HG03378 (cell line): ENCODE results near the gene PAQR5.
"Not testable (repeated sequence)": the region's sequence is repeated elsewhere in the genome, so short reads cannot be mapped to it uniquely, and the experiment has no call there.

Experiments
- ATAC-seq: cut with Tn5 transposase; IDR thresholded peaks from one replicate; pipeline ENCODE4 v1.9.1; 2021; ENCODE audit warnings: mild to moderate bottlenecking, moderate library complexity; ENCODE audit not compliant: unreplicated experiment

Gene PAQR5

DNA sequence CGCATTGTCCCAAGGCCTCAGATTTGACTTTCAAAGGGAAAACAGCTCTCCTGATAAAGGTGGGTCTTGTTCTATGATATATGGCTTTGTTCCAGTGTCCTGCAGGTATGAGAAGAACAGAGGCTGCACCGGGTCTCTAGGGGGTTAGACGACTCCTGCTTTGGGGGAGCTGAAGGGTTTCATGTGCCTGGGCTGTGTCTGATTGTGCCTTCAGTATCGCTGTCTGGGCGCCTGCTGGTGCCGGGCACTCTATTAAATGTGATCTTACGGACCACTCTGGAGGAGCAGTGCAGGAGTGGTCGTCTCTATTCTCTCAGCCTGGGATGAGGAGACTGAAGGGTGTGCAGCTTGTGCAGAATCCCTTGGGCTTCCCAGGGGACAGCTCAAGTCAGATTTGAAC lies 16.0 kb downstream of the PAQR5 start:
- ATAC-seq: no peak

DNA sequence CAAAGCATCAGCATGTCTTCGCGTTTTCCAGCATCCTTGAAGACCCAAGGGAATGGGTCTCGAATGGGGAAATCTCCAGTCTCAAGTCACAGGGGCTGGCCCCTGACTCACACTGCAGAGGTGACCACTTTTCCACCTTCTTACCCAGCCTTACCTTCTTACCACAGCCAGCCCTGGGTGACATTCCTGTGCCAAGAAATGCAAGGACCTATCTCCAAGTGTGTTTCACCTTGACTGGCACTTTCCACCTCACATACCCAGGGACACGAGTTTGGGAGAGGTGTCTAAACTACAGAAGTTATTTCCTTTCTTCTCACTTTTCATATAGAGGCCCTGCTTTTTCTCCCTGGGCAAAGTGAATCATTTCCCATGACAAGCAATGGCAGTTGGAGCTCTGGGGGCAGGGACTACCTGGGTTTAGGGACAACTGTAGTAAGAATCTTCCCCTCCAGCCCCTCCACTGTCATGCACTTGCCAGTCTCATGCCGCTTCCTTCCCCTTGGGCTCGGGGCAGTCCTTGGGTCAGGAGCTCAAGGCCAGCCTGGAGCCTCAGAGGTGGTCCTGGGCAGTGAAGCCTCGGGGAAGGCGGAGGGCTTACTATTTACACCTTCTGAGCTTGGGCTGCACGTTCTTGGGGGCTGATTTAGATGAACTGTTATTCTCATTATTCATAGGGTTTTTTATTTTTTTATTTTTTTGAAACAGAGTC lies 16.8 kb downstream of the PAQR5 start:
- ATAC-seq: no peak

DNA sequence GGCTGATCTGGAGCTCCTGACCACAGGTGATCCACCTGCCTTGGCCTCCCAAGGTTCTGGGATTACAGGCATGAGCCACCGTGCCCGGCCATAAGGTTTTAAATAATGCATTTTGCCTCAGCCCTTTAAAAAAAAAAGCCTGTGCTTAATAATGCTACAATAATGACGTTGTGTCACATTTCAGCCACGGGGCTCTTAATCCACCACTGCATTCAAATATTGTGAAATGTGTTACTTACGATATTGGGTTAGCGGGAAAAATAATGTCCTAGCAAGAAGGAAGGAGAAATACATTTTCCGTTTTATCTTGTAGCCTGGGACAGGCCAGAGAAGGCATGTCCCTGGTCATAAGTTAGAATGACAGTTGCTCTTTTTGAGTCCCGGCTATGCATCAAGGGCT lies 17.6 kb downstream of the PAQR5 start:
- ATAC-seq: no peak

DNA sequence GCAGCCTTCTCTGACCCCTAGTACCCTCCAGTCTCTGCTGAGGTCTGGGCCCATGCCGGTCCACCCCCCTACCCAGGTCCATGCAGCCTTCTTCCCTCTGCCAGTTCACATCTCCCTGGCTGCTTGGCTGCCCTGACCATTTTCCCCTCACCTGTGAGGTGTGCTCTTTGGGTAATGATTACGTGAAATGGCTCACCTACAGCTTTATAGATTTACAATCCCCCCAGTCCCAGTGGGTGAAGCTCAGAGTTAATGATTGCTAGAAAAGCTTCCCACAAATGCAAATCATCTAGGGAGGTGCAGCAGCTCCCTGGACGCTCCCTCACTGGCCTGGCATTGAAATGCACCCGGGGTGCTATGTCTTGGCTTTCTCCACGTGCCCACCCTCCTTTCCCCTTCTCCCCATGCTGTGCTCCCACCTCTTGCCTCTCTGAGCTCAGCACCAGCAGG lies 18.7 kb downstream of the PAQR5 start:
- no peak for ATAC-seq

DNA sequence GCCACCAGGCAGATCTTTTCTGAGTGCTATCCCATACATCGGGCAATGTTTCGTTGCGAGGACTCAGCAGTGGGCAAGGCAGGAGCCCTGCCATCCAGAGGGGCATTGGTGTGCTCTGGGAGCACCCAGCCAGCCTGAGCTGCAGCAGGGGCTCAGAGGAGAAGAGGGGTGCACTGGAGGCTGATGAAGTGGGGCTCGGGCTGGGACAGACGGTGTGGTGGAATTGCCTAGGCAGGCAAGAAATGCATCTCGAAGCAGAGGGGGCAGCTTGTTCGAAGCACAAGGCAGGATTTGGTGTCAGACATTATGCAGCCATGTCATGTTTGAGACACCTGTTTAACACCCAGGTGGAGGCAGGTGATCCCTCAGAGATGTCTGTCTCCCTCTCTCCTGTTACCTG lies 19.3 kb downstream of the PAQR5 start:
- ATAC-seq: no peak

DNA sequence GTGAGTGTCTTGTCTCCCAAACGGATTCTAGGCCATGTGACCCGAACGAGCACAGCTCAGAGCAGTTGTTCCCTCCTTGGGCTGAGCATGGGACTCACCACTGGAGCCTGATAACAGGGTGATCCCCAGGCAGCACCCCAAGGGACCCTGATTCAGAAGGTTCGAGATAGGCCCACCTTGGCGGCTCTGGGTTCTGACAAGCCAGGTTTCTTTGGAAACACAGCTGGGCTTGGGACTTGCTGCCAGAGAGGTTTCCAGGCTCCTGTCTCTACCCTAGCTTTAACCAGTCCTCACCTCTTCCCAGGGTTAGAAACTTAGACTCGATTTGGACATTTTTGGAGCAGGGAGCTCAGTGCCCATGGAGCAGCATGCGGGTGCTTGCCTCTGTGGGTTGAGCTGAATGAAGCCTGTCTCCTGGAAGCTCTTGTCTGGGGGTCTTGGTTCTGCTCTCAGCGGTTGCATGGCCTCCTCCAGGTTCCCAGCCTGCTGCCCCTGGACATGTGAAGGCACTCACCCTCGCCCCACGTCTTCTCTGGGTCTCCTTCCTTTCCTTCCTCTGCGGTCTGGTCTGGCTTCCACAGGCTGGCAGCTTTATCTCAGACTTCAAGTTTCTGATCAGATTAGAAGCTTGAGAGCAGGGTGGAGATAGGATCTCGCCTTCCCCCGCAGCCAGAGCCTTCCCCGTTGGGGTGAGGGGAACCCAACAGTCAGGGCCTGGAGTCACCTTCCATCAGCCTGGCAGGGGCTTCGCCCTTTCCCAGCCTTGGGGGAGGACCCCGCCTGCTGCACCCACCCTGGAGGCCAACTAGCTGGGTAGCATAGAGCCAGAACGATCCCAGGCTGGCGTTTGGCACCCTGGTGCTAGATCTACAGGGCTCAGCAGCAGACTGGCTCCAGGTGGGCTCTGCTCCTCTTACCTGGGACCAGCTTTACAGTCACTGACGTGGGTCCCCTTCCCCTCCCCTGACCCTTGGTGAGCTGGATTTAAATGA lies 21.0 kb downstream of the PAQR5 start:
- no peak for ATAC-seq

DNA sequence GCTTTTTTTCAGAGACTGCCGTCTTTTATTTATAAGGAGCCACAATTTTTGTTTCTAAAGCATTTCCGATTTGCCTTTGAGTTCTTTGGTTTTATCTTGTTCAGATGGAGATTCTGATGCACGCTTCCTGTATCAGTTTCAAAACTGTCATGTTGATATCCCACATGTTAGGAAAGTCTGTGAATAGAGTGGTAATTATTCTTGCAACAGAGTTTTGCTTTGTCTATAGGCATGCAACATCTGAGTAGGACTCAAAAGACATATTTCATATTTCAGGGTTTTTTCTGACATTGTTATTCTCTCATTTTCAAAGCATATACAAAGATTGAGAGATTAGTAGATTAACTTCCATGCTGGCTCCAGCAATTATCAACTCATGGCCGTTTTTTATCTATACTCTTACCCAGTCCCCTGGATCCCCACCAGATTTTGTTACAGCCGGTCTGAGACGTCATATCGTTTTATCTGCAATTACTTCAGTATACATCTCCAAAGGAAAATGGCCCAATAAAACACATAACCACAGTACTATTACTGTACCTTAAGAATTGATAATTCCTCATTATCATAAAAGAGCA lies 22.4 kb downstream of the PAQR5 start:
- ATAC-seq: no peak

DNA sequence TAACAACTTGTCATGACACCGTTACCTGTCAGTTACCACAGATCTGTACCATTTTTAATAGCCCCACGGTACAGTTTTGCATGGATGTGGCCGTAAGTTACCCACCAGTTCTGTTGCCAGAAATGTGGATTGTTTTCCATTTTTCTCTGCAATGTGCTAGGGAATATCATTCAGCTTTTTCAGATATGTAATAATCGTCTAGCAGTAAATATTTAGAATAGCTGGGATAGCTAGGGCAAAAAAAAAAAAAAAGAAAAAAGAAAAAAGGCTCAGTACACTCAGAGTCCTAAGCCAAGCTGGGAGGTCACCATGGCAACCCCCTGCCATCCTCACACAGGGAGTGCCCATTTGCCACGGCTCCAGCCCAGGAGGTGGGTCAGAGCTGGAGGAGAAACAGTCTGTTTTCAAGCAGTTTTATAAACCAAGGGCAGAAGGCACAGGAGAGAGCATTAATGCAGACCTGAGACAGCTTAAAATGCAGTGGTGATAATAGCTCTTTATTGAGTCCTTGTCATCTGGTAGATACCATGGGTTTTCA lies 25.2 kb downstream of the PAQR5 start:
- no peak for ATAC-seq

DNA sequence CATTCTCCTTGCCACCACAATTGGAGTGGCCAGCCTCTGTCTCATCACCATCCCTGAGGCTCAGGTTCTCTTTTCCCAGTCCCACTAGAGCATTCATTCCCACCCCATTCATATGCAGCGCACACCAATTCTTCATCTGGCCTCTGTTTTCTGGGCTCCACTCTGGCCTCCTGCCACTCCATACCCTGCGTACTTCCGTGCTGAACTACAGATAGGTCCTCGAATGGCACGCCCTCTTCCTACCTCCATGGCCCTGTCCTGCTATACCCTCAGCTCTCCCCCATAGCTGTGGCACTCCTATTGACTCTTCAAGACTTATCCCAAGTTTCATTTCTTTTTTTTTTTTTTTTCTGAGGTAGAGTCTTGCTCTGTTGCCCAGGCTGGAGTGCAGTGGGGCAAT lies 25.9 kb downstream of the PAQR5 start:
- ATAC-seq: no peak

DNA sequence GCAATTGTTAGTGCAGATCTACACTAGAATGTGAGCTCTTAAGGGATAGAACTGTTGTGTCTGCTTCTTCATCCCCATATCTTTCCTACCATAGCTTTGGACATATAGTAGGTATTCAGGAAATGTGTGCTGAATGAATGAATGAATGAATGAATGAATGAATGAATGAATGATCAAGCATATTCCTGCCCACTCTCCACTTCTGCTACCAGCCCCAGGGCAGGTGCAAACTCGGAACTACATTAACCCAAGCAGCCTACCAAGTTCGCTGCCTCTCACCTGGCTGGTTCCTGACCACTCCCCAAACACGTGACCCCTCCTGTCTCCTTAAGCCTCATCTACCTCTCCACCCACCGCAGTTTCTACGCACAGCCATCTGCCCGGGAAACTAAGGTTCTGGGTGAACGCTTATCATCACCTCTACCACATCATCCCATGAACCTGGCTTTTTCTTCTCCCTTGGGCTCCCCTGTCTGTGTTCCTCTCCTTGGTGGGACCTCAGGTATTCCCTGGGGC lies 26.8 kb downstream of the PAQR5 start:
- ATAC-seq: no peak

DNA sequence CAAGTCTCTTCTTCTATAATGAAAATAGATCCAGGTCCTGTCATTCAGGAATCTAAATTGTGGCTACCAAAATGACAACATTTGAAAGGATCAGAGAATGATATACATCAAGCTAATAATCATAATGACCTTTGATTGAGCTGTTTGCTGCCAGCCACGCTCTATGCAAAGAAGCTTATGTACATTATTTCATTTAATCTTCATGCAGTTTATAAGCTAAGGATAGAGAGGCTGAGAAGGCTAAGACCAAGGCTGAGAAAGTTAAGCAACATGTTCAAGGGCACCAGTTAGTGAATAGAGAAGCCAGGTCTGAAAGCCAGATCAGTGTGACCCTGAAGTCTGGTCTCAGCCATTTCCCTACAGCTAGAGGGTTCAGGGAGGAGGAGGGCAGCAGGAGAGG lies 29.4 kb downstream of the PAQR5 start:
- no peak for ATAC-seq

DNA sequence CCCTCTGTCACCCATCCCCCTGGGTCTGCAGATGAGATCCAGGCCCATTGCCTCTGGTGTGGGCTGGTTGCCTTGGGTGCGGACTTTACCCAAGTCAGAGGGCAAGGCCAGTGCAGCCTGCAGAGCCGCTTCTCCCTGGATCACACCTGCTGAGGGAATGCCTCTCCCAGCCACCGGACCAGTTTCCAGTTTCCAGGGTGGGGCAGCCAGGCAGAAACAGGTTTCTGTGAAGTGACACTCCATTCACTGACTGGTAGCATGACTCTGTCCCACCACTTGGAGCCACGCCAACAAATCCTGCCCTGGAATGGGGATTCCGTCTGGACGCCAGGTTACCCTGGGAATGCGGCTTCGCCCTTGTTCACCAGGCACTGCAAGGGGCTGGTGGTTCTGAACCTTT lies 30.0 kb downstream of the PAQR5 start:
- no peak for ATAC-seq

DNA sequence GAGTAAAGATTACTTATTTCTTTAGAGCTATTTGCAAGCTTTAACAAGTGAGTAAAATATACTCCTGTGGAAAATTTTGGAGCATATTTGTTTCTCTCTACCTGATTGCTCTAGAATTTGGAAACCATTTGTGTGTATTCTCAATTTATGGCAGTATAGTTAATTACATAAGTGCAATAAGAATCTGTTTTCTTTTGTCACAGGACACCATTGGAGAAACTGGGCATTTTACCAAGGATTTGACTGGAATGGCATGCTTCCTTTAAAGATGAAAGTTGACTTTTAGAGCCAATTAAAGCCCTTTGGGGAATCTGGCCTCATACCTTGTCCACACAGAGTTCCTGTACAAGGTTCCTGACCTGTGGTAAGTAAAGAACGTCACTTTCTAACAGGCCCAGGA lies 38.4 kb downstream of the PAQR5 start:
- ATAC-seq: no peak

DNA sequence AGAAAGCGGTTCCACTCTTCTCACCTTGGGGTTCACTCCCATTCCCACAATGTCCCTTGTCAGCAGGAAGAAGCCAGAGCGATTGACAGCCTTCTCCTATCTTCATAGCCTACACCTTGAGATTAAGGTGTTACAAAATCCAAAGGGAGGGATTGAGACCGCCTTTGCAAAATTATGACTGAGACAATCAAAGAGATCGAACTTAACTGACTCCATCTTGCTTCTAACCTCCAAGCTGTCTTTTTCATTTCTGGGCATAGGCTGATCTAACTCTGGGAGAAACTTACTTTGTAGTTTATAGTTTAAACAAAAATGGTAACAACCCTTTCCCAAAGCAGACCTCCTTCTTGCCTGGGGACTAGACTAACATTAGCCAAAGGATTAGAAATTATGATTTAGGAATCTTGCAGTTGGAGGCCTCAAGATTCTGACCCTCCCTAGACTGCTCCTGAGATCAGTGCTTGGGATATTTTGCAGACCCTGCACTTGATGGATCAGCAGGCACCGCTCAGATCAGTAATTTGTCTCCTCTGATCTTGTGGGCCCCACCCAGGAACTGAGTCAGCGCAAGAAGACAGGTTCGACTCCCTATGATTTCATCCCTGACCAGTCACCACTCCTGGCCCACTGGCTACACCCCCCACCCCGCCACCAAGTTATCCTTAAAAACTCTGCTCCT lies 40.0 kb downstream of the PAQR5 start:
- no peak for ATAC-seq

DNA sequence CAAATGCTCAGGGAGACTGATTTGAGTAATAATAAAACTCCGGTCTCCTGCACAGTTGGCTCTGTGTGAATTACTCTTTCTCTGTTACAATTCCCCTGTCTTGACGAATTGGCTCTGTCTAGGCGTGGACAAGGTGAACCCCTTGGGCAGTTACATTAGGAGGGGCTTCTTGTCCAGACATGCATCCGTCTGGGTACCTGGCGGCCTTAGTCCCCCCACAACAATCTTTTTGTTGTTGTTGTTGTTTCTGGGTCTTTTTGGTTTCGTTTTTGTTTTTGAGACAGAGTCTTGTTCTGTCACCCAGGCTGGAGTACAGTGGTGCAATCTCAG lies 40.5 kb downstream of the PAQR5 start:
- not testable (repeated sequence) for ATAC-seq

DNA sequence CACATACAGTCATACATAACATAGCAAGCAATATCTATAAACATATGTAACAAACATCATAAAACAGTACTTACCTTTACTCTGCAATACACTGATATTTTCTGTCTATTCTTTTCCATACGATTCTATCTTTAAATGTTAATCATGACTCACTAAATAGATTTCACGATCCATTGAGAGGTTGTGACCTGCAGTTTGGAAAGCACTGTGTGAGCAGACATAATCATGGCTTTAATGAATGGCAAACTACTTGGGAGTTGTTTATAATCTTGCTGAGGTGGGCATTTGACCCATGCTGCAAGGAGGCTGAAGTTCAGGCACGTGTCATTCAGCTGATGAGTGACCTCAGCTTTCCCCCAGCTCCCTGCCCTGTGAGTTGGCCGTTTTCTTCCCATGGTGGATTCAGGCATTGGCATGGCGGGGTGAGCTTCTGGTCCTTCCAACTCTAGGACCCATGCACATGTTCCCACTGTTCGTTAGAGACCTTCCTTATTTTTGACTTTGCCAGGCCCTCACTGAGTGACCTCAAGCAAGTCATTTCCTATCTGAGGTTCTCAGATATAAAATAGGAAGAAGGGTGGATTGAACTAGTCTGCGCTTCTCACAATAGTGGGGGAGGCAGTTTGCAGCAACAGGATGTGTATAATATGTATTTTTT lies 41.7 kb downstream of the PAQR5 start:
- no peak for ATAC-seq

DNA sequence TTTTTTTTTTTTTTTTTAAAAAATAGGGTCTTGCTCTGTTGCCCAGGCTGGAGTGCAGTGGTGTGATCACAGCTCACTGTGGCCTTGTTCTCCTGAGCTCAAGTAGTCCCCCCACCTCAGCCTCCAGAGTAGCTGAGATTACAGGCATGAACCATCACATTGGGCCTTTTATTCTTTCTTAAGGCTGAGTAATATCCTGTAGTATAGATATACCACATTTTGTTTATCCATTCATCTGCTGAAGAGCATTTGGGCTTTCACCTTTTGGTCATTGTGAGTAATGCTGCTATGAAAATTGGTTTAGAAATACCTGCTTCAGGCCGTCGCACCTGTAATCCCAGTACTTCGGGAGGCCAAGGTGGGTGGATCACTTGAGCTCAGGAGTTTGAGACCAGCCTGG lies 42.6 kb downstream of the PAQR5 start:
- ATAC-seq: no peak

DNA sequence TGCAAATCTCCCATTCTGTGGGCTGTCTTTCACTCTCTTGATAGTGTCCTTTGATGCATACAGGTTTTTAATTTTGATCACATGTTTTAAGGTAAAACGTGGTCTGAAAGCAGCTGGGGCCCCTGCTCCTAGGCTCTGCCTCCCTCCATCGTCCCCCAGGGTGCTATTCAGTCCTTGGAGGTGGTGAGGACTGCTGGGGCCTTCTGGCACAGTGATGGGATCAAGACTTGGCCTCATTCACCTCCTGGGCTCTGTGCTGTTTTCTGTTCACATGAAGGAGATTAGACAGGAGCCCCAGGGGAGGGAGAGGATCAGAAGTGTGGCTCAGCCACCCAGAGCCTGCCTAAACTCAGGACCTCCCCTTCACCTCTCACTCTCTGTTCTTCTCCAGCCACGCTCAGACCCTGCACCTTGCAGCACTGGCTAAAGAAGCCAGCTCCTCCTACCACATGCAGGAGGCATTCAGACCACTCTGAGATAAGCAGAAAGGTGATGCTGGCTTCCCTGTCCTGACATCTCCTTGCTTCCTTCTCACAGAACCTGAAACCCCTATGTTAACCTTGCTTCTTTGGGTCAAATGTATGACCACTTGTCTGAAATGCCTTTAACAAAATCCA lies 43.9 kb downstream of the PAQR5 start:
- no peak for ATAC-seq

DNA sequence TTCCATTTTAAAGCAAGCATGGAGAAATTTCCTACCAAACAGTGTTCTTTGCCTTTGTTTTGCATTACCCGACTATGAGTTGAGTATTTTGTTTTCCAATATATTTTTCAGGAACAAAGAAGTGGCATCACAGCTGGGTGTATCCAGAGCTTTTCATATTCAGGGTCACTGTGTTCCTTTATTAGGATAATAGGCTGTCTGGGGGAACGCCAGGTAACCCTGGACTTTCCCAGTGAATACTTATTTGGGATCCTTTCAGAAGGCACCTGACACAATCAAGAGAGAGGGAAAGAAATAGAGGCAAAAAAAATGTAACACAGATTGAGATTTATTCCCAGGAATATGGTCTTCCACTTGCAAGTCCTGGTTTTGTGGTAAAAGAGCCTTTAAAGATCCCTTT lies 44.4 kb downstream of the PAQR5 start:
- ATAC-seq: no peak

DNA sequence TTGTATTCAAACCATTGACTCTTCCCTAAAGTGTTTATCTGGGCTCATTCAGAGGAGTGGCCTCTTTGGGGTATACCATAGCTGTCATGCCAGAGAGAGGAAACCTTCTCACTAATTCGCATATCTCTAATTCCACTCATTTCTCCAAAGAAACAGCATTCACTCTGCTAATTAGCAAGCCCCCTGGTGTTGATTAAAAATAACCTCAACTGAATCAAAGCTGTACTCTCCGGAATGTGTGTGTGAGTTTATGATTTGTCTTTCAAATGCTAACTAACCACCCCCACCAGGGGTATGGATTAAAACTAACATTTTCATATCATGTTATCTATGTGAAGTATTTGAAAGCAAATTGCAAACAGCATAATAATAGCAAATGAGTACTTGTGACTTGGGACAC lies 45.5 kb downstream of the PAQR5 start:
- no peak for ATAC-seq
